NCI-H1417 (cell line): ENCODE data around the gene ABCG1.

Source experiments
- DNase-seq, 3 experiments: peaks; one replicate each; lab custom pipeline; 2025; lab: John Stamatoyannopoulos, UW

Gene ABCG1

DNA sequence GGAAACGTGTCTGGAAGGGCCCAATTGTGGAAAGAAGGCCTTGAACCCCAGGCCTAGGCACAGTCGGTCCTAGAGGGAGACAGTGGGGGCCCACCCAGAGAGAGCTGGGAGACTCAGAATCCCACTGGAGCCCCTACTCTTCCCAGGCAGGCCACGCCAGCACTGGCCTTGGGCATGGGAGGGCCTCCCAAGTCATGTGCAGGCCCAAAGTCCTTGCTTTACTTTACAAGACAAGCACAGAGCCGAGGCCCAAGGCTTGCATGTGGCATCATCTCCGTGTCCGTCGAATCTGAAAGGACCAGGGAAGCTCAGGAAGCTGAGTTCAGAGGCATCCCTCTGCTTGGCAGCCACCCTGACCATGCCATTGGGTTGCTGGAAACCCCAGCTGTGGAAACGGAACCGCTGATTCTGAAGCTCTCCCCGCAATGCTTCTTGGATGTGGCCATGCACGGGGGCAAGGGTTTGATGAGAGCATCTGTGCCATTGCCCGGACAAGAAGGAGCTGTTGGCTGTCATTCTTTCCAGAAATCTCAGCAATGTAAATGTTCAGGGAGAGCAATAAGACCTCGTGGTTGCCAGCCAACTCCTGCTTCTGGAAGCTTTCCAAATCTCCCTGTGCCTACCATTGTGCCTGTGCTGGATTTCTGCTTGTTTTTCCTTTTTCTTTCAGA lies 32.8 kb downstream of the ABCG1 start:
- DNase-seq = peak in 1 of 3 experiments; percentile 17

DNA sequence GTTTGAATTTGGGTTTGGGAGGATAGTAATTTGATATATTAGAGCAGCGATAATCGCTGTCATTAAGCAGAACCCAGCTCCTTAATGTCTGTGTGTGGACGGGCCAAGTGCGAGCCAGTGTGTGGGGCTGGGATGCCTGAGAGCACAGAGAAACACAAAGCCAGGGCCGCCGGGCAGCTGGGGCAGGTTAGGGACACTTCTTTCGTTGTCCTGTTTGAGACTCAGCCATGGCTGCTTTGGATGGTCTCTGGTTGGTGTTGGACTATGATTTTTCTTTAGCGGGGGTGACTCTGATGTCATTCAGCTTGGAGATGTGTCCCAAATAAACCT lies 33.4 kb downstream of the ABCG1 start:
- no peak for DNase-seq

DNA sequence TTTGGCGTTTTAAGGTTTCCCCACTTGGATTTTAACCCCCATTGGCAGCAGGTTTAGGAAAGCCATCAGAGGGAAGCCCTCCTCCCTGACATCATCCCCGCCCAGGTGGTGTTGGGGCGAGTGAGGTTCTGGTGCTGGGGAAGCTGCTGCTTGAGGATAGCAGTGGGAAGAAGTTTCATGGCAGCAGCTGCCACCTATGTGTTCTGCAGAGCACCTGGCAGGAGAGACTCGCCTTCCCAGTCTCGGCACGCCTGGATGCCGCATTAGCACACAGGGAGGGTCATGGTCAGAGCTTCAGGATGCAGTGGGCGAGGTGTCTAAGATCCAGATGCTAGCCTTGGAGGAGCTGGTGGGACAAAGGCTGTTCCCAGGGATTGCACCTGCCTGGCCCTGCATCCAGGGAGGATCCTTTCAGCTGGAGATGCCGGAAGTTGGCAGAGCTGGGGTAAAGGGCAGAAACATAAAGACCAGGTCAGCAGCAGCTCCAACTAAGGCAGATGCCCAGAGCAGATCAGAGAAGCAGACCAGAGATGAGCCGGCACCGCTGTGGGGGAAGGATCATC lies 33.9 kb downstream of the ABCG1 start:
- DNase-seq = no peak

DNA sequence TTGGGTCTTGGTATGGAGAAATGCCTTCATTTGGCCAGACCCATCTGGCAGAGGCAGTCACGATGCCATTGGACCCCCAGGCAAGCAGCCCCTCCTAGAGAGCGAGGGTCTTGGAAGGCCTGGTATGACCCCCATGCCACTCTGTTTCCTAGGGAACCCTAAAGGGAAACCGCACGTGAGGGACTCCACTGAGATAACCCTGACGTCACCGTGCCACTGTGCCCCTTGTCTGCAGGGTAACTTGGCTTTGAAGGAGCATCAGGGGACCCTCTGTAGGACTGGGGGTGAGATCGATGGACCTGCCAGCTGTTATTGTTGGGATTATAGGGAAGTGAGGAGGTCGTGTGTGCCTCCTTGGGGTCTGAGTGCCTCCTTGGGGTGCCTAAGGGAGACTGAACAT lies 34.5 kb downstream of the ABCG1 start:
- no peak for DNase-seq

DNA sequence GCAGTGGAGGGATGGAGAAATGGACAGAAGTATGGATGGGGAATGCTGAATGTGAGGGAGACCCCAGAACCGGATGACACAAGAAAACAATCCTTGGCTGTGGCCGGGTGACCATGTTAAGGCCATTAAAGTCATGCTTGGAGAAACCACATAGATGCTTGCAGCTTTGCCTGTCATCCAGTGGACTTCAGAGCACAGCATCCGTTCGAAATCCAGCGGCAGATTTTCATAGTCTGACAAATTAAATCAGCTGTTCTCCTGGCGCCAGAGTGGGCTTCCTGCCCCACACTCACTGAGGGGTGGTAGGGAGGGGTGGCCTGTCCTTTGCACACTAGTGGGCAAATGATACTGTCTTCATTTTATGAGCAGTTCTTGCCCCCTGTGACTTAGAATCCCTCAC lies 35.1 kb downstream of the ABCG1 start:
- no peak for DNase-seq

DNA sequence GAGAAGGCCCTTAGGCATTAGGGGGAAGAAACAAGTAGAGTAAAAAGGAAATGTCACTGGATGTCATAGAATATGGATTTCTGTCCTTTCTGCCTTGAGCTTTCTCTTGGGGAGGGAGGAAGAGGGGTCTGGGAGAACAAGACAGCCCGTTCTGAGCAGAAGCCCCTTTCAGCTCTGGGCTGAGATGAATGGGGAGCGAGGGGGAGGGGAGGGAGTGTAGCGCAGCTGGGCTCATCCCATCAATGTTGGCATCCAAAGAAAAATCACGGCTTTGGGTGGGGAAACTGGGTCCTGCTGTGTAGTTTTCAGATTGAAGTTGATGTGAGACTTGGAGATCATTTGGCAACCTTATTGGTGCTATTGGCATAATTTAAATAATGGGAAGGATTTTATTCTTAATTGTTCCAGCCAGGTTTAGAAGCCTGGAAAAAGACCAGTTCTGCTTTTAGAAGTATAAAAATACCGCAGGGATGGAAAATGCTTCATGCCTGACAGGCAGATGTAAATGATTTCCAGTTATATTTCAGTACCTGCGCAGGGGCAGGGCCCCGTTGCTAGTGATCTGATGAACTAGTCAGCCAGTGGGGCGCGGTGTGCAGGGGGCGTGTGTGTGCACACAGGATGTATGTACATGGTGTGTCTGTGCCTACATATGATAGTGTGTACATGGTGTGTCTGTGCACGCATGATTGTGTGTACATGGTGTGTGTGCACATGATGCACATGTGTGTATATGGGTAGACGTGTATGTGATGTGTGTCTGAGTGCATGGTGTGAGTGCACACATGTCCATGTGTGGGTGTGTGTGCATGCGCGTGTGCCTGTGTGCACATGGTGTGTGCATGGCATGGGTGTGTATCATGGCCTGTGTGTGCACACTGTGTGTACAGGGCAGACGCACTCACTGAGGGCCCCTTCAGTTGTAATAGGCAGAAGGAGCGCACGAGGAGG lies 36.0 kb downstream of the ABCG1 start:
- DNase-seq = no peak

DNA sequence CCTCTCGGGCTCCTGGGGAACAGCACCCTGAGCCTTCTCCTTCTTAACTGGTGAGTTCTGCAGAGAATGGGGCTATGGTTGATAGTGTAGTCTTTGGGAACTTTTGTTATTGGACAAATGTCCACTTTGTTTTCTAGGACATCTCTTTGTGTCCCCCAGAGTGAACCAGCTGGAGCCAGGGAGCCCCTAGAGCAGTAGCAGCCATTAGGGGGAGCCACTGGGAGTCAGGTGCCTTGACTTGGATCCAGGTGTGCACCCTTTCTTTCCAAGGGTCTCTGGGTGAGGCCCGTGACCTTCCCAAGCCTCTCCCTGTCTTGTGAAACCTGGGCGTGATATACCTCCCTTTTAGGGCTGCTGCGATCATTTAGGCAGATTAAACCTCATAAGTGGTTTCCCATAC lies 36.9 kb downstream of the ABCG1 start:
- no peak for DNase-seq

DNA sequence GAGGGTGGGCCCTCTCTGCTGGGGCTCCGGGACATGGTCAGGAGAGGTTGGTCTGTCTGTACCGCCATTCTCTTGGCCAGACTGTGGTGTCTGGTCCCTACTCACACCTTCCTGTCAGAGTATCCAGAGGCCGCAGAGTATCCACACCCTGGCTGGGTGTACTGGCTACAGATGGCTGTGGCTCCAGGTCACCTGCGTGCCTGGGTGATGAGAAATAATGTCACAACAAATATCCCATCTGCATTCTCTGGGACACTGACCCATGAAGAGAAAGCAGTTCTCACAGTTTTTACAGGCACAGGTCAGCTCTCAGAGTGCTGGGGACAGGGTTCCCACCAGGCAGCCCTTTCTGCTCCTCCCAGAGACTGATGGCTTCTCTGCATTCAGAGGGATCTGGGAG lies 37.4 kb downstream of the ABCG1 start:
- no peak for DNase-seq

DNA sequence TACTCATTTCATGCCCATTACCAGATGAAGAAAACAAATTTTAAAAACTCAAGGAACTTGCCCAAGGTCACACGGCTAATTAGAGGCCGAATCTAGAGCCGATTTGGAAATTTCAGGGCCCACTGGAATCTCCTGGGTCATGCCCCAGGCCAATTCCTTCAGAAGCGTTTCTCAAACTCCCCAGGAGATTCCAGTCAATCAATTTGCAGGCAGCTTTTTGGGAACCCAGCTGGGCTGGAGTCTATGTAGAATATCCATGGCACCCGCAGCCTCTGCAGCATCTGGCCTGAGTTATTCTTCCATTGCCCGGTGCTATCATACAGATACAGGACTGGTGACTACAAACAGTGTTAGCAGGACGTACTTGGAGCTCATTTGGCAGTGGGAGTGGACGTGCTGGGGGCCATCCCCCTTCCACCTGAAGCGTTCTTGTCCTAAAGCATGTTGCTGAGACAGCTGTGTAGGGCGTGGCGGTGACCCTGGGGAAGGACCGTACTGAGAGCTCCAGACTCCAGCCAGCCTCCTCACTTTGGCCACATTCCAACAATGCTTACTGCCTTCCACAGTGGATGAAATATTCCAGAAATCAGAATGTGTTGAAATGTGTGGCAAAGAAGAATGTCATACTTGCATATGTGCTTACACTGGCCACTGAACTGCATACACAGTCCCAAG lies 38.3 kb downstream of the ABCG1 start:
- no peak for DNase-seq

DNA sequence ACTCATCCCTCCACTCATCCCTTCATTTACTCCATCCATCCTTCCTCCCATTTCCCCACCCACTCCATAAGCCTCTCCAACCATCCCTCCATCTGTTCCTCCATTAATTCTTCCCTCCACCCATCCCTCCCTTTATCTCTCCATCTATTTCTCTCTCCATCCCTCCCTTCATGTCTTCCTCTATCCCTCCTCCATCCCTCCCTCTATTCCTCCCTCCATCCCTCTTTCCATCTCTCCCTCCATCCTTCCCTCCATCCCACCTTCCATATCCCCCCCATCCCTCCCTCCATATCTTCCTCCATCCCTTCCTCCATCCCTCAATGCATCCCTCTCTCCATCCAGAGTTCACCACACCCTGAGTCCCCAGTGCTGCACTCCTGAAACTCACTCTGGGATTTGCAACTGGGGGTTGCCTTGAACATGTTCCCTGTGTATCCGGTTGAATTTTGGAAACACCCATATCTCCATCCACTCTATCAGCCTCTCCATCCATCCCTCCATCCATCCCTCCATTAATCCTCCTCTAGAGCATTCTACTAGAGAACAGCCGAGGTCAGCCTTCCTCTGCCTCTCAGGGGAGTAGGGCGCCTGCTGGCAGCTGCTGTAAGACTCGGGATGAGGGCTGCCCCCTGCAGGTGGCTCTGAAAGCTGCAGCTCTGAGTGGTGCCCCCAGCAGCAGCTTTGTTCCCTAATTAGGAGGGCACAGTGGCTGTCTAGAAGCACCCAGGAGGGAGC lies 39.4 kb downstream of the ABCG1 start:
- peak; percentile 18 to 58 (median 51) for DNase-seq

DNA sequence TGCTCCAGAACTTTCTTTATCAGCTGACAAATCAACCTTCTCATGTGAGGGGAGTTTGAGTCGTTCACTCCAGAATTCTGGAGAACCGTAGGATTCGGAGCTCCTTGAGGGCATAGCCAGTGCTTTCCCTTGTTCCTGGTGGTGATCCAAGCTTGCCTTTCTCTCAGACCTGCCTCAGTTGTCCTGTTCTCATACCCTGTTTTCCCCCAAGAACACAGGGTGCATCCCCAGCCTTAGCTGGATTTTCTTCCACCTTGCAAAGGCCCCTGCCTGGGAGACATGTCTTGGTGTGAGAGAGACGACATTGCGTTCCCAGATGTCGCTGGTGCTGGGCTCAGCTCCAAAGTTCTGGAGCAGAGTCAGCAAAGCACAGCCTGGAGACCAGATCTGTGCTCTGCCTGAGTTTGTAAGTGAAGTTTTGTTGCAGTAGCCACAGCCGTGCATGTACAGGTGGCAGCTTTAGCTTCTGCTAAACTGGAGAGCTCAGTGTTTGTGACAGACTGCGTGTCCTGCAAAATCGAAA lies 40.0 kb downstream of the ABCG1 start:
- DNase-seq = no peak

DNA sequence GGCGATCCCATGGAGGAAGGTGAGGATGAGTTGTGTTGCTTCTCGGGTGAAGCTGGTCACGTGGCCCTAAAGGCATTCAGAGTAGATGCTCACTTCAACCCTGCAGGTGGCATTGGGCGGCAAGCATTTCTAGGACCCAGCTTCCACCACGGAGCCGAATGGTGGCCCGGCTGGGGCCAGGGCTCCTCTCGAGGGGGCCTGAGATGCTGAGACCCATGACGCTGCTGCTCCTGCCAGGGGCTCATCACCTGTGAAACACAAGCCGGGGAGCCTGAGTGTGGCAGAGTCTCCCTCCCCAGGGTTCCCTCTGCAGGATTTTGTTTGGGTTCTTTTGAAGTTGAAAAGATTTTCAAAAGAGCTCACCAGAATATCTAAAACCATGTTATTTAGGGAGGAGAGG lies 41.2 kb downstream of the ABCG1 start:
- no peak for DNase-seq

DNA sequence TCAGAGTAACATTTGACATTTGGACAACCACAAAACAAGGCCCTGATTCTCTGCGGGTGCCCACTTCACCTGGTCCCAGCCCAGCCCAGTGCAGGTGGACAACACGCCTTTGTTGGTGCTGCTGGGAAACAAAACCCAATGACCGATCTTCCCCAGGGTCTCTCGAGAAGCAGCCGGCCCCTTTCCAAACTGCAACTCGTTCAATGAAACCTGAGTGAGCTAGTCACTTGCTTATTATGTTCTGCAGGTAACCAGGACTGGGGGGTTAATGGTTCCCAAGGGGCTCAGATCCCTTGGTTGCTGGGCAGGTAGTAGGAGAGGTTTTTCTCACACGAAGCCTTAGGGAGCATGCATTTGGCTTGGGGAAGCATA lies 42.9 kb downstream of the ABCG1 start:
- DNase-seq = peak in 2 of 3 experiments; percentile 70 to 71

DNA sequence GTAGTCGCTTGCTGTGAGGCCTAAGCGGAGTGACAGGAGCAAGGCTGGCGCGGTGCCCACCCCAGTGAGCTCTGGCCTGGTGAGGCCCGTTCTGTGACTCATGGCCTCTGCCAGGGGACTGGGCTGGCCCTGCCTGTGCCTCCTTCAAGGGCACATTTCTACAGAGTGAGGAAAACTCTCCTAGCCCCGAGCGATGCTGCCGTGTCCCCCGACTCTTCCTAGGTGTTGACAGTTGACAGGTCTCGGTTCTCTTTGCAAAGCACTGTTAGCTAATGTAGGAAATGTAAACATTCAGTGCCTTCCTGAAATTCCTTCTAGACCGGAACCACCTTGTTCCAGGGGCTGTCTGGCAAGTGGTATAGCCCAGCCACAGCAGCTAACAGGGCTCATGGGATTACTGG lies 43.9 kb downstream of the ABCG1 start:
- peak in 1 of 3 experiments; percentile 25 for DNase-seq

DNA sequence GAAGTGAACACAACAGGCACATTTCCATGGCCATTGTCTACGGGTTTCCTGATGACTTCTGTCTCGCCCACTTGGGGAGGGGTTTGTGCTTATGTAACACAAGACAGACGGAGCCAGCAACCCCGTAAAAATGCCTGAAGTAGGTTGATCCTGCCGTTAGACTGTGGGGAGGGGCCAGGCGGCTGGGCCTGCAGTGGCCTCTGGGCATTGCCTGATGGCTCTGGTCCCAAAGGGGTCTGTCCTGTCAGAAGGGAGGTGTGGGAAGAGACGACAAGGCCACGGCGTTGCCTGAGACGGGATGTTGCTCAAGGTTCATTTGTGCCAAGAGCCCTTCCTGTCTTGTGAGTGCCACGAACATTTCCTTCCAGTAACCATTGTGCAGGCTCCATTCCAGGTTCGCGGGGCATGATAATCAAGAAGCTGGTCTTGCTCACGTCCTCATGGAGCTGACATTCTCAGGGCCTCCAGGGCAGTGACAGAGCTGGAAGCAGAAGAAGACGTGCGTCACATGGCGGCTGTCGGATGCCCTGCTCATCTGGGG lies 44.7 kb downstream of the ABCG1 start:
- peak in 2 of 3 experiments; percentile 23 to 37 for DNase-seq

DNA sequence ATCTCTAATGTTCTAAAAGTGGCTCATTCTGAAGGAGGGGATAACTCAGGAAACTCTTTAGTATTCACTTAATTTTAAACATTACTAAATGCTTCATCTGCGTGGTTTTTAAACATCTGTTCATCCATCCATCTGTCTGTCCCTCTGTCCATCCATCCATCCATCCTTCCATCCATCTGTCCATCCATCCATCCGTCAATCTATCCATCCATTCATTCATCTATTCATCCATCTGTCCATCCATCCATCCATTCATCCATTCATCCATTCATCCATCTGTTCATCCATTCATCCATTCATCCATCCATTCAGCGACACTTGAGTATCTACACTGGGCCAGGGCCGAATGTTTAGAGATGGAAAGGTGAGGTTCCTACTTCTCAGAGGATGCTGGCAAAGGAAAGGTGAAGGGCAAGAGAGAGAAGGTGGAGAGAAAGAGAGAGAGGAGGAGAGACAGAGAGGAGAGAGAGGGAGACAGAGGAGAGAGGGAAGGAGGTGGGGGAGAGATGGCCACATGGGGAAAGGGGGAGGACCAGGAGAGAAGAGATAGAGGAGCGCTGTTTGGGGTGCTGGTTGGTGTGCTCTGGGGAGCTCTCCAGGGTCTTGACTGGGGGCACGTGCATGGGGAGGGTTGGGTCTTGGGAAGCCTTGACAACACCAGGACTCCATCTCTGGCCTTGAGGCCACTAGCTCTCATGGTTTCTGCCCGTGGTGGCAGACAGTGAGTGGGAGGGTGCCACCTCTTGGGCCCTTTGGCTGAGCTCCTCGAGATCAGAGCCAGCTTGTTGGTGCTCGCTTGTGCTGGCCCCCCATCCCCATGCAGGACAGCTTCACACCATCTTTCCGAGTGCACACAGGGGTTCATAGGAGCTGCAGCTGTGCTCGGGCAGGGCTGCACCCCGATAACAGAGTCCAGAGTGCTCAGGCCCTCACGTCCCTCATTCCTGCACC lies 45.6 kb downstream of the ABCG1 start:
- DNase-seq = no peak

DNA sequence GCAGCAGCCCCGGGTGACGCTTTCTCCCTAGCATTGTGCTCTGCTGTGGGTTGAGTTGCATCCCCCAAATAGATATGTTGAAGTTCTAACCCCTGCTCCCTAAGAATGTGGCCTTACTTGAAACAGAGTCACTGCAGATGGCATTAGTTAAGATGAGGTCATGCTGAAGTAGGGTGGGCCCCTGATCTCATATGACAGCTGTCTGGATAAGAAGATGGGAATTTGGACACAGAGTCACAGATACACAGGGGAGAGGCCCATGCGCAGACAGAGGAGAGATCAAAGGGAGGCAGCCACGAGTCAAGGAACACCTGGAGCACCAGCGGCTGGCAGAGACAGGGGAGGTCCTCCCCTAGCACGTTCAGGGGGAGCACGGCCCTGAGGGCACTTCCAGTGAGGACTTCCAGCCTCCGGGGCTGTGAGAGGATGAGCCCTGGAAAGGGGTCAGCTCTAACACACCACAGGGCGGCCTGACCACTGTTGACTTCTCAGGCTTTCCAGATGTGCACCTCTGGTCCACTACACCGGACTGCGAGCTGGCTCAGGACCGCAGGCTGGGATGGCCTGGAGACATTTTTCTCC lies 46.4 kb downstream of the ABCG1 start:
- DNase-seq = no peak

DNA sequence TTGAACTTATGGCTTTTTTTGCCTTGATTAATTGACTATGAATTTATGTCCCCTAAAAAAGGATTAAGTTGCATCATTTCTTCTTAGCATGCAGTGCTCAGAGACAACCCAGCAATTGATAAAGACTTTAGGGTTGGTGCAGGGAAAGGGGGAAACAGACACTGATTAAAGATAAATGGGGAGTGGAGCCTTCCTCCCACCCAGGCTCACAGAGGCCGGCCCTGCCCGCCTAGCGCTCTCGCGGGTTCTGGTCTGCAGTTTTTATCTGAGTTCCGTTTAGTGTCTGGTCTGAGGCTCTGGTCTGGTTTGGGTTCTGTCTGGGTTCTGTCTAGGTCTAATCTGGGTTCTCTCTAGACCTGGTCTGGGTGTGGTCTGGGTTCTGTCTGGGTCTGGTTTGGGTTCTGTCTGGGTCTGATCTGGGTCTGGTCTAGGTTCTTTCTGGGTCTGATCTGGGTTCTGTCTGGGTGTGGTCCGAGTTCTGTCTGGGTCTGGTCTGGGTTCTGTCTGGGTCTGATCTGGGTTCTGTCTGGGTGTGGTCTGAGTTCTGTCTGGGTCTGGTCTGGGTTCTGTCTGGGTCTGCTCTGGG lies 48.1 kb downstream of the ABCG1 start:
- DNase-seq = no peak

DNA sequence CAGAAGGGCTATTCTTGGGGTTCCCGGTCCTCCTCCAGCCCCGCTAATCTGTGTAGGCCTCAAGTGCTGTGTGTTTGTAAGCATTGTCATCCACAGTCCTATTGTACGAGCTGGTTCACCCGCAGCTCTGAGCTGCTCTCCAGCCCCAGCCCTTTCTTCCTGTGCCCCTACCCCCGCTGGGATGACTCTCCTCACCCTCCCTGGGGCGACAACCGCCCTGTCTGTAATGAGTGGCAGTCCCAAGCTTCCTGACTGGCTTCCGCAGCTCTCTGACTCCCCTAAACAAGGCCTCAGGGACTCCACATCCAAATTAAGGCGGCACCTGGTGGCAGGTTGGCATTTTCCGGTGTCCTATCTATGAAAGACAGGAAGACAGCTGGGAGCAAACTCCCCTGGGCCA lies 50.4 kb downstream of the ABCG1 start:
- peak in 2 of 3 experiments; percentile 36 to 41 for DNase-seq
